Mesenchymal stem cell (in vitro differentiated cells and primary cell): ENCODE data around the gene IRAK1.
"Not testable (repeated sequence)": the region's sequence is repeated elsewhere in the genome, so short reads cannot be mapped to it uniquely, and the experiment has no call there.

Source experiments
- DNase-seq: peaks from one replicate; pipeline ENCODE4 v3.0.0-alpha.2; 2013
- H2AFZ ChIP-seq: one replicate; pipeline ENCODE4 v1.6.1; 2013; ENCODE audit warnings: low read depth, mild to moderate bottlenecking, control low read depth, inconsistent platforms, low read length, moderate library complexity
- H2AK5ac ChIP-seq: 2 replicates; pipeline ENCODE4 v1.6.1; 2013; ENCODE audit warnings: low read length, moderate library complexity, mild to moderate bottlenecking, inconsistent platforms; ENCODE audit not compliant: severe bottlenecking
- H2BK120ac ChIP-seq: one replicate; pipeline ENCODE4 v1.6.1; 2013; ENCODE audit warnings: low read depth, mild to moderate bottlenecking, inconsistent platforms, low read length, moderate library complexity
- H2BK12ac ChIP-seq, 2 experiments: one replicate each; pipeline ENCODE4 v1.6.1; 2013; ENCODE audit warnings: inconsistent platforms in 2 of 2, low read length in 2 of 2, mild to moderate bottlenecking in 2 of 2, moderate library complexity in 2 of 2, control low read depth in 1 of 2
- H2BK15ac ChIP-seq: one replicate; pipeline ENCODE4 v1.6.1; 2013; ENCODE audit warnings: mild to moderate bottlenecking, low read depth, inconsistent platforms; ENCODE audit not compliant: poor library complexity, severe bottlenecking
- H2BK5ac ChIP-seq: 2 replicates; pipeline ENCODE4 v1.6.1; 2013; ENCODE audit warnings: low read depth, mild to moderate bottlenecking, low read length, control low read depth, inconsistent platforms; ENCODE audit not compliant: poor library complexity, severe bottlenecking
- H3K14ac ChIP-seq, 2 experiments: one replicate each; pipeline ENCODE4 v1.6.1; 2013; ENCODE audit warnings: inconsistent platforms in 2 of 2, low read length in 2 of 2, control low read depth in 1 of 2, mild to moderate bottlenecking in 1 of 2, moderate library complexity in 1 of 2
- H3K18ac ChIP-seq, 2 experiments: one replicate each; pipeline ENCODE4 v1.6.1; 2013; ENCODE audit warnings: inconsistent platforms in 2 of 2, low read length in 2 of 2, control low read depth in 1 of 2, low read depth in 1 of 2, mild to moderate bottlenecking in 1 of 2
- H3K23ac ChIP-seq, 2 experiments: one replicate each; pipeline ENCODE4 v1.6.1; 2013; ENCODE audit warnings: inconsistent platforms in 2 of 2, low read length in 2 of 2, mild to moderate bottlenecking in 2 of 2, moderate library complexity in 2 of 2, control low read depth in 1 of 2
- H3K27ac ChIP-seq: 2 replicates; pipeline ENCODE4 v1.5.1; 2013; ENCODE audit warnings: mild to moderate bottlenecking, moderate library complexity, low read length, control low read depth, inconsistent platforms; ENCODE audit not compliant: poor library complexity, severe bottlenecking
- H3K27me3 ChIP-seq, 2 experiments: 2 replicates each; pipeline versions ENCODE4 v1.6.1 to v1.7.0; 2013; ENCODE audit warnings: low read length in 2 of 2, mild to moderate bottlenecking in 2 of 2, moderate library complexity in 2 of 2, control low read depth in 1 of 2, inconsistent platforms in 1 of 2; ENCODE audit not compliant: control insufficient read depth in 1 of 2, insufficient read depth in 1 of 2
- H3K36me3 ChIP-seq, 2 experiments: 2 replicates each; pipeline versions ENCODE4 v1.6.1 to v1.7.0; 2013; ENCODE audit warnings: low read length in 2 of 2, control low read depth in 1 of 2, inconsistent platforms in 1 of 2, low read depth in 1 of 2, mild to moderate bottlenecking in 1 of 2; ENCODE audit not compliant: insufficient read depth in 2 of 2, control insufficient read depth in 1 of 2
- H3K4ac ChIP-seq, 2 experiments: one replicate each; pipeline ENCODE4 v1.6.1; 2013; ENCODE audit warnings: inconsistent platforms in 2 of 2, low read length in 2 of 2, mild to moderate bottlenecking in 2 of 2, moderate library complexity in 2 of 2, control low read depth in 1 of 2, low read depth in 1 of 2
- H3K4me1 ChIP-seq: 2 replicates; pipeline ENCODE4 v1.6.1; 2013; ENCODE audit warnings: low read depth, low read length, control low read depth; ENCODE audit not compliant: control insufficient read depth, insufficient read depth
- H3K4me2 ChIP-seq: 2 replicates; pipeline ENCODE4 v1.6.1; 2013; ENCODE audit warnings: low read length, mild to moderate bottlenecking, inconsistent platforms; ENCODE audit not compliant: poor library complexity, severe bottlenecking
- H3K4me3 ChIP-seq, 2 experiments: 2 replicates each; pipeline versions ENCODE4 v1.5.1 to v1.7.0; 2013; ENCODE audit warnings: low read length in 2 of 2, mild to moderate bottlenecking in 2 of 2, control low read depth in 1 of 2, low read depth in 1 of 2; ENCODE audit not compliant: insufficient read depth in 1 of 2
- H3K79me1 ChIP-seq: replicated peaks from 2 replicates; pipeline ENCODE4 v1.6.1; 2013; ENCODE audit warnings: mild to moderate bottlenecking, control low read depth, low read length, inconsistent platforms; ENCODE audit not compliant: poor library complexity, severe bottlenecking
- H3K9ac ChIP-seq: 2 replicates; pipeline ENCODE4 v1.7.0; 2013; ENCODE audit warnings: mild to moderate bottlenecking, low read length, moderate library complexity
- H3K9me3 ChIP-seq: 2 replicates; pipeline ENCODE4 v1.7.0; 2013; ENCODE audit warnings: mild to moderate bottlenecking, low read length; ENCODE audit not compliant: control insufficient read depth
- H4K8ac ChIP-seq: one replicate; pipeline ENCODE4 v1.6.1; 2013; ENCODE audit warnings: inconsistent platforms, mild to moderate bottlenecking, low read length, moderate library complexity
- H4K91ac ChIP-seq: one replicate; pipeline ENCODE4 v1.6.1; 2013; ENCODE audit warnings: mild to moderate bottlenecking, low read length, inconsistent platforms
- WGBS: methylation state at CpG from one replicate; pipeline ENCODE4 v1.1.7; 2013; ENCODE audit warnings: mixed read lengths; 5-methylcytosine and 5-hydroxymethylcytosine counted together

The IRAK1 gene

GRCh38 chrX:154000051-154000450 lies 19.7 kb downstream of the IRAK1 start:
- Histone ChIP-seq H4K91ac (no peak overlapping the region), H3K4me1 (peaks cover 6% of the 10 kb centered on the region), H3K4me3 (no peak overlapping the region), H2BK12ac (no peak overlapping the region), H3K18ac (no peak overlapping the region), H3K23ac (no peak overlapping the region), H4K8ac (no peak overlapping the region), H3K14ac (no peak overlapping the region), H3K4ac (no peak overlapping the region), H3K79me1 (no peaks in the 10 kb centered on the region), H2BK5ac (no peak overlapping the region), H2AFZ (no peak overlapping the region), H2BK15ac (no peak overlapping the region), H3K27ac (no peak overlapping the region), H3K9me3 (no peaks in the 10 kb centered on the region), H2AK5ac (no peak overlapping the region), H3K27me3 (peaks cover 0 to 29% of the 10 kb centered on the region in 2 experiments), H3K4me2 (no peak overlapping the region), H3K36me3 (no peaks in the 10 kb centered on the region), H3K9ac (no peak overlapping the region), H2BK120ac (no peak overlapping the region)
- 71% methylated on average over 3 of the region's 5 CpGs for WGBS
- DNase-seq = no peak

GRCh38 chrX:153999359-154000037 lies 20.2 kb downstream of the IRAK1 start:
- Histone ChIP-seq H3K4me3 (no peak overlapping the region), H3K9me3 (no peaks in the 10 kb centered on the region), H2BK15ac (no peak overlapping the region), H3K4me1 (peaks cover 6% of the 10 kb centered on the region), H3K27ac (no peak overlapping the region), H3K23ac (no peak overlapping the region), H3K4ac (no peak overlapping the region), H3K27me3 (peaks cover 0 to 29% of the 10 kb centered on the region in 2 experiments), H4K91ac (no peak overlapping the region), H3K9ac (no peak overlapping the region), H3K4me2 (no peak overlapping the region), H3K79me1 (no peaks in the 10 kb centered on the region), H2BK120ac (no peak overlapping the region), H3K36me3 (no peaks in the 10 kb centered on the region), H3K14ac (no peak overlapping the region), H2BK5ac (no peak overlapping the region), H2BK12ac (no peak overlapping the region), H2AK5ac (no peak overlapping the region), H4K8ac (no peak overlapping the region), H2AFZ (no peak overlapping the region), H3K18ac (no peak overlapping the region)
- DNase-seq = no peak
- WGBS = 88% methylated on average over 17 of the region's 19 CpGs

GRCh38 chrX:153995504-153995903 lies 24.2 kb downstream of the IRAK1 start:
- H2AFZ ChIP-seq = no peak overlapping the region
- no peak for DNase-seq
- WGBS = 97% methylated on average over 6 of the region's 8 CpGs

GRCh38 chrX:153994398-153994797 lies 25.3 kb downstream of the IRAK1 start:
- not testable (repeated sequence) for H3K27ac ChIP-seq, H3K4me3 ChIP-seq, H3K36me3 ChIP-seq, H3K9me3 ChIP-seq, H3K79me1 ChIP-seq, H3K4me2 ChIP-seq, H2AK5ac ChIP-seq, H2BK120ac ChIP-seq, H2BK5ac ChIP-seq, H3K14ac ChIP-seq, H3K23ac ChIP-seq, H2BK15ac ChIP-seq, H4K8ac ChIP-seq, DNase-seq, H3K4ac ChIP-seq, H2BK12ac ChIP-seq, H3K9ac ChIP-seq, H4K91ac ChIP-seq, H2AFZ ChIP-seq, H3K18ac ChIP-seq, H3K4me1 ChIP-seq
- 86% methylated on average over 1 of the region's 5 CpGs for WGBS
- peaks cover 0 to 31% of the 10 kb centered on the region in 2 experiments for H3K27me3 ChIP-seq

More at GRCh38 chrX:153995504-153995903, 24.2 kb downstream of the IRAK1 start:
- H2BK5ac ChIP-seq = no peak overlapping the region
- H3K79me1 ChIP-seq = no peaks in the 10 kb centered on the region
- H2AK5ac ChIP-seq = no peak overlapping the region
- H4K8ac ChIP-seq = no peak overlapping the region
- no peak overlapping the region for H3K23ac ChIP-seq
- no peaks in the 10 kb centered on the region for H3K36me3 ChIP-seq
- H3K4ac ChIP-seq = no peak overlapping the region
- no peaks in the 10 kb centered on the region for H3K4me1 ChIP-seq
- H3K14ac ChIP-seq = no peak overlapping the region
- H3K4me2 ChIP-seq = no peak overlapping the region
- no peak overlapping the region for H3K27ac ChIP-seq
- H2BK15ac ChIP-seq = no peak overlapping the region
- no peak overlapping the region for H3K4me3 ChIP-seq
- H3K18ac ChIP-seq = no peak overlapping the region
- no peak overlapping the region for H3K9ac ChIP-seq
- no peak overlapping the region for H2BK12ac ChIP-seq
- peaks cover 0 to 25% of the 10 kb centered on the region in 2 experiments for H3K27me3 ChIP-seq
- H2BK120ac ChIP-seq = no peak overlapping the region
- no peak overlapping the region for H4K91ac ChIP-seq
- H3K9me3 ChIP-seq = no peaks in the 10 kb centered on the region
